B cell (primary cell): Measurements from ENCODE around the gene CFAP61. TPM values are rescaled to one million over a fixed set of nuclear protein-coding genes. Genes with fewer than 3 reads are reported as not detected.

ENCODE experiments used
- ATAC-seq: fragments of 200-7000 bp; cut with Tn5 transposase; one replicate; pipeline ENCODE4 v1.10.0; 2021; ENCODE audit warnings: low read depth, mild to moderate bottlenecking, moderate number of reproducible peaks, moderate library complexity
- CTCF ChIA-PET: fragments of 350-600 bp; sonication (Branson Sonifier 250); formaldehyde crosslinking; loops from one replicate; lab custom pipeline; 2021; ENCODE audit warnings: antibody characterized with exemption, inconsistent platforms; lab: Charles Lee
- POLR2A ChIA-PET: fragments of 350-600 bp; sonication (Branson Sonifier 250); formaldehyde crosslinking; loops from one replicate; lab custom pipeline; 2021; ENCODE audit warnings: antibody characterized with exemption; lab: Charles Lee
- DNase-seq: peaks from one replicate; pipeline ENCODE4 v3.0.0; 2013
- H2AFZ ChIP-seq: 2 replicates; pipeline ENCODE4 v1.6.1; 2012; ENCODE audit warnings: mild to moderate bottlenecking, low read depth, low read length; ENCODE audit not compliant: insufficient read depth, poor library complexity, severe bottlenecking
- H3K27ac ChIP-seq, 2 donors: 1 replicate in 1 of 2; 2 replicates in 1 of 2; pipeline ENCODE4 v1.5.1; 2012 to 2013; ENCODE audit warnings: low read length in 2 of 2, mild to moderate bottlenecking in 2 of 2, moderate library complexity in 1 of 2
- H3K27me3 ChIP-seq, 4 experiments: fragments of 200-600 bp in 1 of 4; sonication (generic) in 1 of 4; replicated peaks in 1 of 4; 1 replicate in 2 of 4; 2 replicates in 2 of 4; pipeline versions ENCODE4 v1.6.1 to v1.7.0; 2013 to 2016; ENCODE audit warnings: low read length in 3 of 4, mild to moderate bottlenecking in 2 of 4, mixed read lengths in 1 of 4, moderate library complexity in 1 of 4; ENCODE audit not compliant: insufficient read depth in 4 of 4, control insufficient read depth in 3 of 4; ENCODE audit errors: control extremely low read depth in 1 of 4
- H3K36me3 ChIP-seq, 2 experiments: replicated peaks in 1 of 2; 1 replicate in 1 of 2; 2 replicates in 1 of 2; pipeline versions ENCODE4 v1.6.1 to v1.7.1; 2013; ENCODE audit warnings: low read length in 1 of 2; ENCODE audit not compliant: insufficient read depth in 2 of 2, control insufficient read depth in 1 of 2; ENCODE audit errors: control extremely low read depth in 1 of 2, extremely low read depth in 1 of 2
- H3K4me1 ChIP-seq, 2 donors: fragments of 200-600 bp in 1 of 2; sonication (generic) in 1 of 2; 1 replicate in 1 of 2; 2 replicates in 1 of 2; pipeline versions ENCODE4 v1.5.1 to v1.6.1; 2013 to 2017; ENCODE audit warnings: low read length in 2 of 2; ENCODE audit not compliant: control insufficient read depth in 2 of 2, insufficient read depth in 2 of 2
- H3K4me2 ChIP-seq: replicated peaks from 2 replicates; pipeline ENCODE3; 2012; ENCODE audit warnings: mild to moderate bottlenecking, low read depth, low read length; ENCODE audit not compliant: poor library complexity, severe bottlenecking
- H3K4me3 ChIP-seq, 5 experiments: fragments of 200-600 bp in 1 of 5; sonication (generic) in 1 of 5; 1 replicate in 3 of 5; 2 replicates in 2 of 5; pipeline versions ENCODE4 v1.5.1 to v1.7.0; 2011 to 2016; ENCODE audit warnings: low read length in 4 of 5, mild to moderate bottlenecking in 4 of 5, low read depth in 2 of 5, control low read depth in 1 of 5, moderate library complexity in 1 of 5; ENCODE audit not compliant: insufficient read depth in 1 of 5; ENCODE audit errors: control extremely low read depth in 1 of 5, extremely low read depth in 1 of 5
- H3K79me2 ChIP-seq: fragments of 200-600 bp; sonication (generic); one replicate; pipeline ENCODE4 v1.6.0; 2016; ENCODE audit warnings: low read length; ENCODE audit not compliant: control insufficient read depth, insufficient read depth
- H3K9ac ChIP-seq: fragments of 200-600 bp; sonication (generic); 2 replicates; pipeline ENCODE4 v1.6.1; 2017; ENCODE audit warnings: mild to moderate bottlenecking, low read length, moderate library complexity
- H3K9me3 ChIP-seq, 3 donors: one replicate each; pipeline versions ENCODE4 v1.6.1 to v1.7.1; 2013; ENCODE audit warnings: low read length in 2 of 3; ENCODE audit not compliant: control insufficient read depth in 2 of 3, insufficient read depth in 1 of 3; ENCODE audit errors: control extremely low read depth in 1 of 3
- H4K20me1 ChIP-seq: 2 replicates; pipeline ENCODE4 v1.6.0; 2012; ENCODE audit warnings: mild to moderate bottlenecking, low read length; ENCODE audit not compliant: insufficient read depth, control insufficient read depth, poor library complexity, severe bottlenecking
- H3K27ac Mint-ChIP-seq: one replicate; pipeline ENCODE4 v1.8.0; 2021; ENCODE audit warnings: mixed read lengths
- H3K27me3 Mint-ChIP-seq: one replicate; pipeline ENCODE4 v1.8.0; 2021; ENCODE audit warnings: mixed read lengths
- H3K4me1 Mint-ChIP-seq: one replicate; pipeline ENCODE4 v1.8.0; 2021; ENCODE audit warnings: mixed read lengths
- H3K4me3 Mint-ChIP-seq: one replicate; pipeline ENCODE4 v1.8.0; 2021; ENCODE audit warnings: mixed read lengths
- H3K9me3 Mint-ChIP-seq: one replicate; pipeline ENCODE4 v1.8.0; 2022; ENCODE audit warnings: mixed read lengths; ENCODE audit not compliant: insufficient read depth
- EZH2 ChIP-seq: IDR thresholded peaks from 2 replicates; pipeline ENCODE4 v1.6.1; 2012; ENCODE audit warnings: borderline replicate concordance, low read depth, mild to moderate bottlenecking, moderate library complexity, low read length; ENCODE audit not compliant: insufficient read depth, poor library complexity, severe bottlenecking
- WGBS: methylation state at CpG from one replicate; pipeline ENCODE4 v1.1.5; 2013; ENCODE audit warnings: missing lambda C conversion rate; ENCODE audit not compliant: insufficient coverage; 5-methylcytosine and 5-hydroxymethylcytosine counted together
- intact Hi-C: fragments of 100-400 bp; cut with micrococcal nuclease; formaldehyde crosslinking; loops from one replicate; pipeline ENCODE4 v1.10.0; 2022
- polyA plus RNA-seq: library from polyadenylated mRNA; depleted of rRNA; stranded (reverse); fragments of >200 nt; gene quantifications from 2 replicates; pipeline ENCODE4 v1.2.3, GENCODE V29; 2012
- total RNA-seq, 2 donors: library from RNA; stranded (reverse); fragments of 120-200 nt in 1 of 2; gene quantifications; 1 replicate in 1 of 2; 2 replicates in 1 of 2; pipeline versions ENCODE4 v1.2.3 to v1.2.4, GENCODE V29; 2013 to 2022
- TF ChIP-seq, protein P1 (sequence below): fragments of 200-600 bp; IDR thresholded peaks from one replicate; pipeline ENCODE4 v1.8.0; 2022; ENCODE audit warnings: antibody characterized with exemption, mild to moderate bottlenecking

Gene CFAP61
- total and polyA plus RNA-seq, 2 donors (not counting 1 experiment from before 2014, with no cell fraction given): not detected

GRCh38 chr20:20274821-20275220, 222.5 kb downstream of the CFAP61 start:
- Histone ChIP-seq H2AFZ (no peak overlapping the region), H3K4me2 (no peak overlapping the region), H3K9ac (no peak overlapping the region), H3K36me3 (no peaks in the 10 kb centered on the region), H4K20me1 (no peaks in the 10 kb centered on the region), H3K9me3 (no peaks in the 10 kb centered on the region), H3K27ac (no peak overlapping the region), H3K79me2 (no peaks in the 10 kb centered on the region), H3K27me3 (peaks cover 0 to 5% (median 3%) of the 10 kb centered on the region in 4 experiments), H3K4me3 (no peak overlapping the region), H3K4me1 (no peaks in the 10 kb centered on the region)
- H3K4me3 Mint-ChIP-seq: no peak overlapping the region
- TF ChIP-seq, protein P1, sequence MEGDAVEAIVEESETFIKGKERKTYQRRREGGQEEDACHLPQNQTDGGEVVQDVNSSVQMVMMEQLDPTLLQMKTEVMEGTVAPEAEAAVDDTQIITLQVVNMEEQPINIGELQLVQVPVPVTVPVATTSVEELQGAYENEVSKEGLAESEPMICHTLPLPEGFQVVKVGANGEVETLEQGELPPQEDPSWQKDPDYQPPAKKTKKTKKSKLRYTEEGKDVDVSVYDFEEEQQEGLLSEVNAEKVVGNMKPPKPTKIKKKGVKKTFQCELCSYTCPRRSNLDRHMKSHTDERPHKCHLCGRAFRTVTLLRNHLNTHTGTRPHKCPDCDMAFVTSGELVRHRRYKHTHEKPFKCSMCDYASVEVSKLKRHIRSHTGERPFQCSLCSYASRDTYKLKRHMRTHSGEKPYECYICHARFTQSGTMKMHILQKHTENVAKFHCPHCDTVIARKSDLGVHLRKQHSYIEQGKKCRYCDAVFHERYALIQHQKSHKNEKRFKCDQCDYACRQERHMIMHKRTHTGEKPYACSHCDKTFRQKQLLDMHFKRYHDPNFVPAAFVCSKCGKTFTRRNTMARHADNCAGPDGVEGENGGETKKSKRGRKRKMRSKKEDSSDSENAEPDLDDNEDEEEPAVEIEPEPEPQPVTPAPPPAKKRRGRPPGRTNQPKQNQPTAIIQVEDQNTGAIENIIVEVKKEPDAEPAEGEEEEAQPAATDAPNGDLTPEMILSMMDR: no peak
- no peak for TF ChIP-seq EZH2
- no peaks in the 10 kb centered on the region for H3K9me3 Mint-ChIP-seq
- no peak for ATAC-seq
- CTCF ChIA-PET: no interaction called here
- peaks cover 9% of the 10 kb centered on the region for H3K27me3 Mint-ChIP-seq
- whole genome bisulfite sequencing: no CpG with 5 or more reads among the region's 3 CpGs
- POLR2A ChIA-PET: no interaction called here
- no peaks in the 10 kb centered on the region for H3K4me1 Mint-ChIP-seq
- DNase-seq: no peak
- intact Hi-C loops: no loop called here
- H3K27ac Mint-ChIP-seq: no peak overlapping the region

DNA sequence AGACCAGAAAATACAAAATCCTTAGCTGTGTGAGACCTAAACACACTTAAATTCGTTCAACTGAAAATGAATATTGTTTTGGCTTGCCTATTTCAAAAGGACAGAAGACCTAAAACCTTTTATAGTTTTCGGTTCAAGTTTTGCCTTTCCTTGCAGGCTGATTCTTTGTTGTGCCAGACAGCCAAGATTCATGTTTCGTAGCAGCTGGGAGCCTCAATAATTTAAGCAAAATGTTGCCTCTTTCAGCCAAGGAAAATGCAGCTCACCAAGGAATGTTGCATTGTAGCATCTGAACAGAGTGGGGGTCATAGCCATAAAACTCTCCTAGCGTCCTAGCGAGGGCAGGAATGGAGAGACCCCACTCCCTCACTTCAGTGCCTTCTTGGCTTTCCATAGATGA, 223.3 kb downstream of the CFAP61 start:
- TF ChIP-seq, protein P1: no peak
- TF ChIP-seq EZH2: no peak
- H3K27ac ChIP-seq: no peak overlapping the region
- Mint-ChIP-seq H3K27me3 (peaks cover 14% of the 10 kb centered on the region), H3K4me1 (no peaks in the 10 kb centered on the region), H3K4me3 (no peak overlapping the region), H3K9me3 (no peaks in the 10 kb centered on the region), H3K27ac (no peak overlapping the region)
- 100% methylated on average over 2 of the region's 5 CpGs for WGBS
- H3K36me3 ChIP-seq: no peaks in the 10 kb centered on the region
- no peak overlapping the region for H3K4me2 ChIP-seq
- CTCF ChIA-PET: no interaction called here
- no peaks in the 10 kb centered on the region for H3K4me1 ChIP-seq
- H4K20me1 ChIP-seq: no peaks in the 10 kb centered on the region
- H3K79me2 ChIP-seq: no peaks in the 10 kb centered on the region
- no peak overlapping the region for H3K9ac ChIP-seq
- peaks cover 0 to 5% (median 3%) of the 10 kb centered on the region in 4 experiments for H3K27me3 ChIP-seq
- intact Hi-C loops: no loop called here
- H2AFZ ChIP-seq: no peak overlapping the region
- ATAC-seq: no peak
- no peak for DNase-seq
- no peaks in the 10 kb centered on the region for H3K9me3 ChIP-seq
- no peak overlapping the region for H3K4me3 ChIP-seq
- POLR2A ChIA-PET: no interaction called here
